WTC11 (cell line): ENCODE data around the gene TIAM2. TPM values are rescaled to one million over a fixed set of nuclear protein-coding genes. Genes with fewer than 3 reads are reported as not detected.

ENCODE experiments used
- ATAC-seq: fragments of 200-7000 bp; cut with Tn5 transposase; 2 replicates; pipeline ENCODE4 v1.10.0; 2021; ENCODE audit warnings: mild to moderate bottlenecking, moderate library complexity
- CTCF ChIA-PET: fragments of 300-600 bp; sonication (Branson Sonifier 250); formaldehyde crosslinking; loops from one replicate; lab custom pipeline; 2021; ENCODE audit warnings: antibody characterized with exemption; lab: Charles Lee
- POLR2A ChIA-PET: fragments of 350-600 bp; sonication (Branson Sonifier 250); formaldehyde crosslinking; loops from one replicate; lab custom pipeline; 2021; ENCODE audit warnings: antibody characterized with exemption; lab: Charles Lee
- DNase-seq: peaks from one replicate; pipeline ENCODE4 v3.0.0; 2021; ENCODE audit warnings: low spot score
- H3K27ac Mint-ChIP-seq: 2 replicates; pipeline ENCODE4 v1.8.0; 2021; ENCODE audit warnings: mixed read lengths
- H3K27me3 Mint-ChIP-seq: 2 replicates; pipeline ENCODE4 v1.8.0; 2021; ENCODE audit warnings: low read depth, mild to moderate bottlenecking, moderate library complexity, mixed read lengths
- H3K36me3 Mint-ChIP-seq: 2 replicates; pipeline ENCODE4 v1.8.0; 2021; ENCODE audit warnings: mixed read lengths
- H3K4me1 Mint-ChIP-seq: 2 replicates; pipeline ENCODE4 v1.8.0; 2022; ENCODE audit warnings: mixed read lengths
- H3K4me3 Mint-ChIP-seq: 2 replicates; pipeline ENCODE4 v1.8.0; 2021; ENCODE audit warnings: mild to moderate bottlenecking, moderate library complexity, mixed read lengths
- H3K9me3 Mint-ChIP-seq: 2 replicates; pipeline ENCODE4 v1.8.0; 2021; ENCODE audit warnings: mixed read lengths
- ETV6 ChIP-seq: sonication (generic); formaldehyde crosslinking; IDR thresholded peaks from 2 replicates; pipeline ENCODE4 v1.8.1; 2022; ENCODE audit warnings: mild to moderate bottlenecking, missing genetic modification reagents
- FOXP1 ChIP-seq: sonication (generic); formaldehyde crosslinking; IDR thresholded peaks from 2 replicates; pipeline ENCODE4 v1.8.0; 2022; ENCODE audit warnings: missing genetic modification reagents, mild to moderate bottlenecking, moderate library complexity, borderline replicate concordance
- GRHL2 ChIP-seq: fragments of 250-450 bp; sonication (Bioruptor Pico); IDR thresholded peaks from 2 replicates; pipeline ENCODE4 v1.8.0; 2022; ENCODE audit warnings: mild to moderate bottlenecking, moderate library complexity; ENCODE audit not compliant: insufficient replicate concordance, severe bottlenecking
- JAZF1 ChIP-seq: fragments of 250-450 bp; sonication (Bioruptor Pico); IDR thresholded peaks from 2 replicates; pipeline ENCODE4 v1.9.0; 2021; ENCODE audit warnings: moderate library complexity, mild to moderate bottlenecking, inconsistent platforms
- JUN ChIP-seq: sonication (generic); formaldehyde crosslinking; IDR thresholded peaks from 2 replicates; pipeline ENCODE4 v1.8.0; 2023; ENCODE audit warnings: mild to moderate bottlenecking, missing genetic modification reagents
- MXD4 ChIP-seq: fragments of 250-450 bp; sonication (Bioruptor Pico); IDR thresholded peaks from 2 replicates; pipeline ENCODE4 v1.8.0; 2021; ENCODE audit warnings: mild to moderate bottlenecking, moderate library complexity, borderline replicate concordance
- NFYB ChIP-seq: sonication (generic); formaldehyde crosslinking; conservative IDR thresholded peaks from 2 replicates; pipeline ENCODE4 v1.8.0; 2022; ENCODE audit warnings: low read depth, missing genetic modification reagents
- SMAD3 ChIP-seq: sonication (generic); formaldehyde crosslinking; IDR thresholded peaks from 2 replicates; pipeline ENCODE4 v1.8.0; 2022; ENCODE audit warnings: missing genetic modification reagents, mild to moderate bottlenecking, borderline replicate concordance
- TCF7 ChIP-seq: sonication (generic); formaldehyde crosslinking; IDR thresholded peaks from 2 replicates; pipeline ENCODE4 v1.8.0; 2022; ENCODE audit warnings: mild to moderate bottlenecking, low read depth, missing genetic modification reagents, moderate library complexity
- TP53 ChIP-seq: sonication (generic); formaldehyde crosslinking; IDR thresholded peaks from 2 replicates; pipeline ENCODE4 v1.8.1; 2023; ENCODE audit warnings: mild to moderate bottlenecking, missing genetic modification reagents
- ZNF219 ChIP-seq: sonication (generic); formaldehyde crosslinking; IDR thresholded peaks from 2 replicates; pipeline ENCODE4 v1.8.0; 2023; ENCODE audit warnings: missing genetic modification reagents, mild to moderate bottlenecking, borderline replicate concordance
- ZNF425 ChIP-seq: fragments of 250-450 bp; sonication (Bioruptor Pico); conservative IDR thresholded peaks from 2 replicates; pipeline ENCODE4 v1.9.0; 2021; ENCODE audit warnings: mild to moderate bottlenecking
- ZSCAN18 ChIP-seq: fragments of 250-450 bp; sonication (Bioruptor Pico); IDR thresholded peaks from 2 replicates; pipeline ENCODE4 v2.1.2; 2022; ENCODE audit warnings: mild to moderate bottlenecking, moderate library complexity
- total RNA-seq: library from RNA; stranded (reverse); gene quantifications from 3 replicates; pipeline ENCODE4 v1.2.3, GENCODE V29; 2021
- TF ChIP-seq, protein P1 (sequence below): fragments of 200-600 bp; IDR thresholded peaks from 2 replicates; pipeline ENCODE4 v1.8.0; 2022; ENCODE audit warnings: antibody characterized with exemption
- TF ChIP-seq, protein P2 (sequence below): sonication (generic); formaldehyde crosslinking; IDR thresholded peaks from 2 replicates; pipeline ENCODE4 v1.8.1; 2023; ENCODE audit warnings: mild to moderate bottlenecking, missing genetic modification reagents, moderate library complexity
- TF ChIP-seq, protein P3 (sequence below): sonication (generic); formaldehyde crosslinking; conservative IDR thresholded peaks from 2 replicates; pipeline ENCODE4 v1.8.1; 2023; ENCODE audit warnings: mild to moderate bottlenecking, low read depth, missing genetic modification reagents, moderate library complexity
- TF ChIP-seq, protein P4 (sequence below): fragments of 250-450 bp; sonication (Bioruptor Pico); IDR thresholded peaks from 2 replicates; pipeline ENCODE4 v1.9.0; 2021; ENCODE audit warnings: mild to moderate bottlenecking
- TF ChIP-seq, protein P5 (sequence below): sonication (generic); formaldehyde crosslinking; IDR thresholded peaks from 2 replicates; pipeline ENCODE4 v1.8.1; 2022; ENCODE audit warnings: missing genetic modification reagents, borderline replicate concordance

Gene TIAM2
- total RNA-seq, 1 experiment from 2014 or later, result 15.1 TPM

DNA sequence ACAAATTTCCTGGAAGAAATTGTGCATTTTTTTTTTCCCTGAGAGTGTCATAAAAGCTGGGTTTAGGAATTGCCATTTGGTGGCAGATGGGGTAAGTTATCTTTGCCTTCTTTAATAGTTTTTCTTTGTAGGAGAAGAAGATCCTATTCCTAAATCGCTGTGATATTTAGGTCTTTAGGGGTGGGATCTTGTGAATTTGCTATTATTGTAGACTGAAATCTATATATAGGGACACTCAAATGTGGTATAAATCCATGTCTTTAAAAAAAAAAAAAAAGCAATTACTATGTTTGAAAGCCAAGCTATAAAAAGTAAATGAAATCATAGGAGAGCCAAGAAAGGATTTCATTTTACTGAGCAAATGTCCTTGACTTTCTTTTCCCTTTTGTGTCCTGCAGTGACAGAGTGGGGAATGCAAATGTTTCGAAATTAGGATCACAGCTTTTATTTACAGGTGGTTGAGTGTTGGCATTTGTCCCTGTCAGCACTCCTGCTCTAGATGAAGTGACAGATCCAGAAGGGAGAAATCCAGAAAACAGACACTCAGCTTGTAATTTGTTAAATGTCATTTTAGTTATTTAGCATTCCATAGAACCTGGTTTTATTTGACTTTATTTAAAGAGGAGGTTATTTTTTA, 29.4 kb downstream of the TIAM2 start:
- TF ChIP-seq MXD4 (no peak), NFYB (CRISPR knock-in tag) (no peak), GRHL2 (no peak), SMAD3 (CRISPR knock-in tag) (no peak), TP53 (CRISPR knock-in tag) (no peak), ZNF425 (CRISPR knock-in tag) (no peak), TCF7 (CRISPR knock-in tag) (no peak), JAZF1 (CRISPR knock-in tag) (no peak), ZSCAN18 (CRISPR knock-in tag) (no peak)
- TF ChIP-seq, protein P1, sequence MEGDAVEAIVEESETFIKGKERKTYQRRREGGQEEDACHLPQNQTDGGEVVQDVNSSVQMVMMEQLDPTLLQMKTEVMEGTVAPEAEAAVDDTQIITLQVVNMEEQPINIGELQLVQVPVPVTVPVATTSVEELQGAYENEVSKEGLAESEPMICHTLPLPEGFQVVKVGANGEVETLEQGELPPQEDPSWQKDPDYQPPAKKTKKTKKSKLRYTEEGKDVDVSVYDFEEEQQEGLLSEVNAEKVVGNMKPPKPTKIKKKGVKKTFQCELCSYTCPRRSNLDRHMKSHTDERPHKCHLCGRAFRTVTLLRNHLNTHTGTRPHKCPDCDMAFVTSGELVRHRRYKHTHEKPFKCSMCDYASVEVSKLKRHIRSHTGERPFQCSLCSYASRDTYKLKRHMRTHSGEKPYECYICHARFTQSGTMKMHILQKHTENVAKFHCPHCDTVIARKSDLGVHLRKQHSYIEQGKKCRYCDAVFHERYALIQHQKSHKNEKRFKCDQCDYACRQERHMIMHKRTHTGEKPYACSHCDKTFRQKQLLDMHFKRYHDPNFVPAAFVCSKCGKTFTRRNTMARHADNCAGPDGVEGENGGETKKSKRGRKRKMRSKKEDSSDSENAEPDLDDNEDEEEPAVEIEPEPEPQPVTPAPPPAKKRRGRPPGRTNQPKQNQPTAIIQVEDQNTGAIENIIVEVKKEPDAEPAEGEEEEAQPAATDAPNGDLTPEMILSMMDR, result no peak
- TF ChIP-seq, protein P2, sequence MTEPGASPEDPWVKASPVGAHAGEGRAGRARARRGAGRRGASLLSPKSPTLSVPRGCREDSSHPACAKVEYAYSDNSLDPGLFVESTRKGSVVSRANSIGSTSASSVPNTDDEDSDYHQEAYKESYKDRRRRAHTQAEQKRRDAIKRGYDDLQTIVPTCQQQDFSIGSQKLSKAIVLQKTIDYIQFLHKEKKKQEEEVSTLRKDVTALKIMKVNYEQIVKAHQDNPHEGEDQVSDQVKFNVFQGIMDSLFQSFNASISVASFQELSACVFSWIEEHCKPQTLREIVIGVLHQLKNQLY (CRISPR knock-in tag), result no peak
- TF ChIP-seq, protein P3, sequence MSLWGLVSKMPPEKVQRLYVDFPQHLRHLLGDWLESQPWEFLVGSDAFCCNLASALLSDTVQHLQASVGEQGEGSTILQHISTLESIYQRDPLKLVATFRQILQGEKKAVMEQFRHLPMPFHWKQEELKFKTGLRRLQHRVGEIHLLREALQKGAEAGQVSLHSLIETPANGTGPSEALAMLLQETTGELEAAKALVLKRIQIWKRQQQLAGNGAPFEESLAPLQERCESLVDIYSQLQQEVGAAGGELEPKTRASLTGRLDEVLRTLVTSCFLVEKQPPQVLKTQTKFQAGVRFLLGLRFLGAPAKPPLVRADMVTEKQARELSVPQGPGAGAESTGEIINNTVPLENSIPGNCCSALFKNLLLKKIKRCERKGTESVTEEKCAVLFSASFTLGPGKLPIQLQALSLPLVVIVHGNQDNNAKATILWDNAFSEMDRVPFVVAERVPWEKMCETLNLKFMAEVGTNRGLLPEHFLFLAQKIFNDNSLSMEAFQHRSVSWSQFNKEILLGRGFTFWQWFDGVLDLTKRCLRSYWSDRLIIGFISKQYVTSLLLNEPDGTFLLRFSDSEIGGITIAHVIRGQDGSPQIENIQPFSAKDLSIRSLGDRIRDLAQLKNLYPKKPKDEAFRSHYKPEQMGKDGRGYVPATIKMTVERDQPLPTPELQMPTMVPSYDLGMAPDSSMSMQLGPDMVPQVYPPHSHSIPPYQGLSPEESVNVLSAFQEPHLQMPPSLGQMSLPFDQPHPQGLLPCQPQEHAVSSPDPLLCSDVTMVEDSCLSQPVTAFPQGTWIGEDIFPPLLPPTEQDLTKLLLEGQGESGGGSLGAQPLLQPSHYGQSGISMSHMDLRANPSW, result no peak
- TF ChIP-seq, protein P4, sequence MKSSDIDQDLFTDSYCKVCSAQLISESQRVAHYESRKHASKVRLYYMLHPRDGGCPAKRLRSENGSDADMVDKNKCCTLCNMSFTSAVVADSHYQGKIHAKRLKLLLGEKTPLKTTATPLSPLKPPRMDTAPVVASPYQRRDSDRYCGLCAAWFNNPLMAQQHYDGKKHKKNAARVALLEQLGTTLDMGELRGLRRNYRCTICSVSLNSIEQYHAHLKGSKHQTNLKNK (CRISPR knock-in tag), result no peak
- TF ChIP-seq, all 79 proteins: peak for 0
- H3K36me3 Mint-ChIP-seq, result peaks cover 3% of the 10 kb centered on the region; the same call in 1 of the 2 replicates
- H3K27ac Mint-ChIP-seq, result peak overlapping the region; percentile 88
- H3K4me3 Mint-ChIP-seq, result no peak overlapping the region
- ChIA-PET CTCF (interaction anchor here (0.7 to 1.0 kb wide), 4 partner anchors 9 to 115 kb away, joined by 3 to 6 read pairs (median 4); partner anchors contain the start of gene TIAM2), POLR2A (no interaction called here)
- H3K4me1 Mint-ChIP-seq, result peaks cover 35% of the 10 kb centered on the region
- H3K9me3 Mint-ChIP-seq, result no peaks in the 10 kb centered on the region
- H3K27me3 Mint-ChIP-seq, result no peaks in the 10 kb centered on the region
- DNase-seq, result no peak
- ATAC-seq, result no peak

GRCh38 chr6:155026022-155026705, 31.0 kb downstream of the TIAM2 start:
- Mint-ChIP-seq H3K9me3 (no peaks in the 10 kb centered on the region), H3K4me3 (no peak overlapping the region), H3K27ac (peak overlapping the region; percentile 88), H3K4me1 (peaks cover 35% of the 10 kb centered on the region), H3K27me3 (no peaks in the 10 kb centered on the region), H3K36me3 (peaks cover 3% of the 10 kb centered on the region; the same call in 1 of the 2 replicates)
- ChIA-PET POLR2A (no interaction called here), CTCF (no interaction called here)
- DNase-seq (no peak), ATAC-seq (no peak)
- TF ChIP-seq ZNF219 (CRISPR knock-in tag), result no peak
- TF ChIP-seq, protein P5, sequence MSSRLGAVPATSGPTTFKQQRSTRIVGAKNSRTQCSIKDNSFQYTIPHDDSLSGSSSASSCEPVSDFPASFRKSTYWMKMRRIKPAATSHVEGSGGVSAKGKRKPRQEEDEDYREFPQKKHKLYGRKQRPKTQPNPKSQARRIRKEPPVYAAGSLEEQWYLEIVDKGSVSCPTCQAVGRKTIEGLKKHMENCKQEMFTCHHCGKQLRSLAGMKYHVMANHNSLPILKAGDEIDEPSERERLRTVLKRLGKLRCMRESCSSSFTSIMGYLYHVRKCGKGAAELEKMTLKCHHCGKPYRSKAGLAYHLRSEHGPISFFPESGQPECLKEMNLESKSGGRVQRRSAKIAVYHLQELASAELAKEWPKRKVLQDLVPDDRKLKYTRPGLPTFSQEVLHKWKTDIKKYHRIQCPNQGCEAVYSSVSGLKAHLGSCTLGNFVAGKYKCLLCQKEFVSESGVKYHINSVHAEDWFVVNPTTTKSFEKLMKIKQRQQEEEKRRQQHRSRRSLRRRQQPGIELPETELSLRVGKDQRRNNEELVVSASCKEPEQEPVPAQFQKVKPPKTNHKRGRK (CRISPR knock-in tag), result no peak
- no peak for TF ChIP-seq NFYB (CRISPR knock-in tag)
- no peak for TF ChIP-seq ETV6 (CRISPR knock-in tag)
- TF ChIP-seq JAZF1 (CRISPR knock-in tag), result no peak
- no peak for TF ChIP-seq JUN (CRISPR knock-in tag)
- TF ChIP-seq, protein P2 (CRISPR knock-in tag), result no peak
- no peak for TF ChIP-seq FOXP1 (CRISPR knock-in tag)
